Suprapubic skin (tissue), 4 donors: Measurements from ENCODE around the gene REPIN1. TPM values are rescaled to one million over a fixed set of nuclear protein-coding genes. Genes with fewer than 3 reads are reported as not detected.

Experiments used
- DNase-seq, 2 donors: peaks; one replicate each; pipeline ENCODE4 v3.0.0-alpha.2; 2019; ENCODE audit warnings: low spot score in 2 of 2
- H3K27ac ChIP-seq: fragments of 200-600 bp; sonication (generic); one replicate; pipeline ENCODE4 v1.5.1; 2019
- H3K27me3 ChIP-seq: fragments of 200-600 bp; sonication (generic); one replicate; pipeline ENCODE4 v1.5.1; 2019
- H3K36me3 ChIP-seq: fragments of 200-600 bp; sonication (generic); one replicate; pipeline ENCODE4 v1.5.1; 2019
- H3K4me1 ChIP-seq: fragments of 200-600 bp; sonication (generic); one replicate; pipeline ENCODE4 v1.5.1; 2019
- H3K4me3 ChIP-seq: fragments of 200-600 bp; sonication (generic); one replicate; pipeline ENCODE4 v1.5.1; 2019; ENCODE audit warnings: mild to moderate bottlenecking
- H3K9me3 ChIP-seq: fragments of 200-600 bp; sonication (generic); one replicate; pipeline ENCODE4 v1.5.1; 2019
- CTCF ChIP-seq, 2 donors: fragments of 200-600 bp in 1 of 2; fragments of 450-650 bp in 1 of 2; sonication (generic) in 1 of 2; IDR thresholded peaks; one replicate each; pipeline ENCODE4 v1.5.1; 2016 to 2019; ENCODE audit warnings: antibody characterized with exemption in 2 of 2, mild to moderate bottlenecking in 1 of 2, moderate library complexity in 1 of 2
- EP300 ChIP-seq: sonication (generic); formaldehyde crosslinking; IDR thresholded peaks from one replicate; pipeline ENCODE4 v1.6.1; 2017; ENCODE audit warnings: antibody characterized with exemption
- POLR2A ChIP-seq, 2 donors: fragments of 450-650 bp; IDR thresholded peaks; one replicate each; pipeline ENCODE4 v1.6.1; 2017; ENCODE audit warnings: antibody characterized with exemption in 2 of 2, mild to moderate bottlenecking in 2 of 2, moderate library complexity in 2 of 2
- POLR2AphosphoS5 ChIP-seq, 3 donors: sonication (generic); formaldehyde crosslinking; IDR thresholded peaks; one replicate each; pipeline ENCODE4 v1.6.1; 2017; ENCODE audit warnings: antibody characterized with exemption in 3 of 3
- WGBS: methylation state at CpG from one replicate; pipeline ENCODE4 v1.1.5; 2018; 5-methylcytosine and 5-hydroxymethylcytosine counted together
- total RNA-seq, 4 donors: library from RNA; depleted of rRNA; stranded (reverse); fragments of >200 nt; gene quantifications; one replicate each; pipeline ENCODE4 v1.1.0, GENCODE V29; 2016

The REPIN1 gene
- total RNA-seq, 4 donors from 2014 or later: 56.1 to 75.5 (median 73.7) TPM

GRCh38 chr7:150327308-150327707 lies 41.3 kb upstream of the REPIN1 start:
- DNase-seq: no peak
- Histone ChIP-seq H3K4me3 (no peak overlapping the region), H3K9me3 (no peaks in the 10 kb centered on the region), H3K36me3 (peaks cover 19% of the 10 kb centered on the region), H3K4me1 (peaks cover 24% of the 10 kb centered on the region), H3K27ac (no peak overlapping the region), H3K27me3 (no peaks in the 10 kb centered on the region)
- TF ChIP-seq CTCF (IDR thresholded peaks at IDR 0.05): no peak
- no peak for TF ChIP-seq POLR2A (IDR thresholded peaks at IDR 0.05)
- no peak for TF ChIP-seq POLR2AphosphoS5 (IDR thresholded peaks at IDR 0.05)
- no peak for TF ChIP-seq EP300
- 94% methylated on average over 3 of the region's 3 CpGs for WGBS

GRCh38 chr7:150329331-150330120 lies 39.1 kb upstream of the REPIN1 start:
- WGBS: 83% methylated on average over 15 of the region's 22 CpGs
- DNase-seq: no peak
- Histone ChIP-seq H3K36me3 (peaks cover 19% of the 10 kb centered on the region), H3K9me3 (no peaks in the 10 kb centered on the region), H3K4me3 (no peak overlapping the region), H3K27ac (no peak overlapping the region), H3K27me3 (no peaks in the 10 kb centered on the region), H3K4me1 (peaks cover 5% of the 10 kb centered on the region)
- TF ChIP-seq POLR2AphosphoS5 (IDR thresholded peaks at IDR 0.05) (no peak), EP300 (no peak), POLR2A (IDR thresholded peaks at IDR 0.05) (no peak), CTCF (IDR thresholded peaks at IDR 0.05) (no peak)

- no peak overlapping the region for H3K27ac ChIP-seq
- H3K27me3 ChIP-seq: no peaks in the 10 kb centered on the region
- H3K36me3 ChIP-seq: peaks cover 19% of the 10 kb centered on the region
- WGBS: 96% methylated on average over 5 of the region's 19 CpGs
- no peak for TF ChIP-seq EP300
- TF ChIP-seq POLR2A (IDR thresholded peaks at IDR 0.05): no peak
- TF ChIP-seq CTCF (IDR thresholded peaks at IDR 0.05): no peak
- no peak for TF ChIP-seq POLR2AphosphoS5 (IDR thresholded peaks at IDR 0.05)
- no peak overlapping the region for H3K4me3 ChIP-seq
- no peaks in the 10 kb centered on the region for H3K4me1 ChIP-seq
- DNase-seq: no peak
- H3K9me3 ChIP-seq: no peaks in the 10 kb centered on the region
Observed at GRCh38 chr7:150330211-150330885, 38.3 kb upstream of the REPIN1 start.

DNA sequence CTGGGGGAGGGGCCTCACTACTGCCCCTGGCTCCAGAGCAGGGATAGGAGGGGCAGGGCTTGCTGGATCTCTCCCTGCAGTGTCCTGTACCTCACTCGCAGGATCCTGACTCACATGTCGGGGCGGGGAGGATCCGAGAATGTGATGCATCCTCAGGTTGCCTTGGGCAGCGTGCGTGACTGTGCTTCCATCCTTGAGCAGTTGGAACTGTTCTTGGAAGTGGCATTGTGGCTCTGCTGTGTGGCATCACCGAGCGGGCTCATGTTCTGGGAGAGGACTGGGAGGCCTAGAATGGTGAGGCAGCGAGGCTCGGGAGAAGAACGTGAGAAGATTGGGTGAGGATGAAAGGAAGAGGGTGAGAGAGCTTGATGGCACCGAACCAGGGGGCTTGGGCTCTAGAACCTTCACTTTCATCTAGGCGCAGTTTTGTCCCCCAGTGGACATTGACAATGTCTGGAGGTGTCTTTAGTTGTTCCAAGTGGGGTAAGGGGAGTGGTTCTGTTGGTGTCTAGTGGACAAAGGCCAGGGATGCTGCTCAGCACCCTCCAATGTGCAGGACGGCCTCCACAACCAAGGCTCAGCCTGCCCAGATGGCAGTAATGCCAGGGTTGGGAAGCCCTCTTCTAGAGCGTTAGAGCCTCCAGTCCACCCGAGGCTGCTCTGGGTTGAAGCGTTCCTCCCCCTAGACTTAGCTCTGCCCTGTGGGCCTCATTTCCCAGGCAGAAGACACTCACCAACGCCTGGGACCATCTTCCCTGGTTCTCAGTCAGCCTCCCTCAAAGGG lies 35.6 kb upstream of the REPIN1 start:
- no peak overlapping the region for H3K4me3 ChIP-seq
- no peaks in the 10 kb centered on the region for H3K9me3 ChIP-seq
- H3K36me3 ChIP-seq: peaks cover 19% of the 10 kb centered on the region
- H3K27me3 ChIP-seq: no peaks in the 10 kb centered on the region
- DNase-seq: no peak
- no peak overlapping the region for H3K27ac ChIP-seq
- 84% methylated on average over 16 of the region's 18 CpGs for WGBS
- H3K4me1 ChIP-seq: peaks cover 7% of the 10 kb centered on the region
- no peak for TF ChIP-seq EP300
- no peak for TF ChIP-seq CTCF (IDR thresholded peaks at IDR 0.05)
- no peak for TF ChIP-seq POLR2AphosphoS5 (IDR thresholded peaks at IDR 0.05)
- no peak for TF ChIP-seq POLR2A (IDR thresholded peaks at IDR 0.05)
